Measurements from ENCODE around the gene NLRP1. TPM values are rescaled to one million over a fixed set of nuclear protein-coding genes. Genes with fewer than 3 reads are reported as not detected.

The NLRP1 gene
- total RNA-seq, 2 donors from 2014 or later, result 34.6 to 36.3 TPM

GRCh38 chr17:5558815-5559785, 25.2 kb downstream of the NLRP1 start:
- H3K4me1 Mint-ChIP-seq (ENCODE audit: low read depth in 2 of 2), result peaks cover 11 to 20% of the 10 kb centered on the region in 2 donors
- H3K27ac Mint-ChIP-seq, result no peak overlapping the region
- no peak overlapping the region for H3K4me3 Mint-ChIP-seq
- no peaks in the 10 kb centered on the region for H3K36me3 Mint-ChIP-seq
- H3K27me3 Mint-ChIP-seq, result no peaks in the 10 kb centered on the region
- ATAC-seq, result no peak
- DNase-seq (ENCODE audit: low spot score), result no peak
- H3K9me3 Mint-ChIP-seq, result no peaks in the 10 kb centered on the region

- Mint-ChIP-seq H3K4me3 (no peak overlapping the region), H3K4me1 (ENCODE audit: low read depth in 2 of 2) (peaks cover 7 to 17% of the 10 kb centered on the region in 2 donors), H3K27me3 (no peaks in the 10 kb centered on the region), H3K9me3 (no peaks in the 10 kb centered on the region), H3K27ac (no peak overlapping the region), H3K36me3 (peaks cover 3% of the 10 kb centered on the region)
- DNase-seq (ENCODE audit: low spot score), result no peak
- ATAC-seq, result no peak
Measured at GRCh38 chr17:5557990-5558389, 26.3 kb downstream of the NLRP1 start.

GRCh38 chr17:5557485-5557884, 26.8 kb downstream of the NLRP1 start:
- H3K36me3 Mint-ChIP-seq, result peaks cover 8% of the 10 kb centered on the region
- ATAC-seq, result no peak

GRCh38 chr17:5555254-5555653, 29.1 kb downstream of the NLRP1 start:
- ATAC-seq, result no peak
- DNase-seq (ENCODE audit: low spot score), result no peak
- H3K27me3 Mint-ChIP-seq, result no peaks in the 10 kb centered on the region
- peaks cover 22% of the 10 kb centered on the region for H3K36me3 Mint-ChIP-seq
- H3K27ac Mint-ChIP-seq, result peak overlapping the region in 1 of 2 donors; percentile 41
- peaks cover 3 to 15% of the 10 kb centered on the region in 2 donors for H3K4me1 Mint-ChIP-seq (ENCODE audit: low read depth in 2 of 2)
- no peak overlapping the region for H3K4me3 Mint-ChIP-seq
- no peaks in the 10 kb centered on the region for H3K9me3 Mint-ChIP-seq

More at GRCh38 chr17:5557485-5557884, 26.8 kb downstream of the NLRP1 start:
- Mint-ChIP-seq H3K4me3 (no peak overlapping the region), H3K4me1 (ENCODE audit: low read depth in 2 of 2) (peaks cover 3 to 17% of the 10 kb centered on the region in 2 donors), H3K27me3 (no peaks in the 10 kb centered on the region), H3K9me3 (no peaks in the 10 kb centered on the region), H3K27ac (no peak overlapping the region)
- no peak for DNase-seq (ENCODE audit: low spot score)

- Mint-ChIP-seq H3K27ac (peak overlapping the region; percentile 47 to 48), H3K36me3 (peaks cover 27% of the 10 kb centered on the region), H3K9me3 (peaks cover under 1% of the 10 kb centered on the region), H3K27me3 (no peaks in the 10 kb centered on the region), H3K4me3 (no peak overlapping the region), H3K4me1 (ENCODE audit: low read depth in 2 of 2) (peaks cover 8 to 14% of the 10 kb centered on the region in 2 donors)
- peak in 1 of 2 donors; percentile 27 for ATAC-seq
- DNase-seq (ENCODE audit: low spot score), result no peak
Measured at GRCh38 chr17:5553479-5553878, 30.8 kb downstream of the NLRP1 start.

GRCh38 chr17:5552841-5553240, 31.5 kb downstream of the NLRP1 start:
- no peak for DNase-seq (ENCODE audit: low spot score)
- ATAC-seq, result no peak
- Mint-ChIP-seq H3K4me1 (ENCODE audit: low read depth in 2 of 2) (peaks cover 14 to 19% of the 10 kb centered on the region in 2 donors), H3K36me3 (peaks cover 33% of the 10 kb centered on the region), H3K27ac (peak overlapping the region; percentile 47 to 48), H3K27me3 (no peaks in the 10 kb centered on the region), H3K9me3 (peaks cover 3% of the 10 kb centered on the region), H3K4me3 (no peak overlapping the region)

- Mint-ChIP-seq H3K27me3 (no peaks in the 10 kb centered on the region), H3K4me1 (ENCODE audit: low read depth in 2 of 2) (peaks cover 12 to 13% of the 10 kb centered on the region in 2 donors), H3K36me3 (peaks cover 18% of the 10 kb centered on the region), H3K4me3 (no peak overlapping the region), H3K9me3 (peaks cover 3% of the 10 kb centered on the region), H3K27ac (no peak overlapping the region)
- DNase-seq (ENCODE audit: low spot score), result no peak
- ATAC-seq, result no peak
Measured at GRCh38 chr17:5545051-5545987, 39.0 kb downstream of the NLRP1 start.

- Mint-ChIP-seq H3K4me1 (ENCODE audit: low read depth in 2 of 2) (peaks cover 12 to 13% of the 10 kb centered on the region in 2 donors), H3K36me3 (peaks cover 18% of the 10 kb centered on the region), H3K9me3 (peaks cover 3% of the 10 kb centered on the region), H3K27me3 (no peaks in the 10 kb centered on the region), H3K27ac (no peak overlapping the region), H3K4me3 (no peak overlapping the region)
- ATAC-seq, result no peak
- no peak for DNase-seq (ENCODE audit: low spot score)
Measured at GRCh38 chr17:5544115-5544514, 40.2 kb downstream of the NLRP1 start.

GRCh38 chr17:5541610-5542202, 42.6 kb downstream of the NLRP1 start:
- Mint-ChIP-seq H3K9me3 (no peaks in the 10 kb centered on the region), H3K4me3 (no peak overlapping the region), H3K36me3 (peaks cover 5% of the 10 kb centered on the region), H3K4me1 (ENCODE audit: low read depth in 2 of 2) (peaks cover 0 to 3% of the 10 kb centered on the region in 2 donors), H3K27ac (no peak overlapping the region), H3K27me3 (no peaks in the 10 kb centered on the region)
- DNase-seq (ENCODE audit: low spot score) (no peak), ATAC-seq (no peak)

GRCh38 chr17:5540321-5540720, 44.0 kb downstream of the NLRP1 start:
- no peaks in the 10 kb centered on the region for H3K4me1 Mint-ChIP-seq (ENCODE audit: low read depth in 2 of 2)
- DNase-seq (ENCODE audit: low spot score), result no peak
- no peak overlapping the region for H3K4me3 Mint-ChIP-seq
- peaks cover 5% of the 10 kb centered on the region for H3K36me3 Mint-ChIP-seq
- ATAC-seq, result no peak
- no peaks in the 10 kb centered on the region for H3K9me3 Mint-ChIP-seq
- H3K27ac Mint-ChIP-seq, result no peak overlapping the region
- no peaks in the 10 kb centered on the region for H3K27me3 Mint-ChIP-seq

- Mint-ChIP-seq H3K9me3 (no peaks in the 10 kb centered on the region), H3K27ac (no peak overlapping the region), H3K4me3 (no peak overlapping the region), H3K27me3 (no peaks in the 10 kb centered on the region), H3K36me3 (peaks cover 5% of the 10 kb centered on the region), H3K4me1 (ENCODE audit: low read depth in 2 of 2) (no peaks in the 10 kb centered on the region)
- DNase-seq (ENCODE audit: low spot score) (no peak), ATAC-seq (no peak)
Measured at GRCh38 chr17:5539286-5539685, 45.0 kb downstream of the NLRP1 start.

GRCh38 chr17:5536866-5537650, 47.3 kb downstream of the NLRP1 start:
- no peak for DNase-seq (ENCODE audit: low spot score)
- peak overlapping the region in 1 of 2 donors; percentile 56 for H3K27ac Mint-ChIP-seq
- no peak overlapping the region for H3K4me3 Mint-ChIP-seq
- H3K36me3 Mint-ChIP-seq, result peaks cover 5% of the 10 kb centered on the region
- H3K9me3 Mint-ChIP-seq, result no peaks in the 10 kb centered on the region
- no peaks in the 10 kb centered on the region for H3K27me3 Mint-ChIP-seq
- no peak for ATAC-seq
- H3K4me1 Mint-ChIP-seq (ENCODE audit: low read depth in 2 of 2), result no peaks in the 10 kb centered on the region

GRCh38 chr17:5535436-5535835, 48.9 kb downstream of the NLRP1 start:
- Mint-ChIP-seq H3K4me3 (no peak overlapping the region), H3K27me3 (no peaks in the 10 kb centered on the region), H3K4me1 (ENCODE audit: low read depth in 2 of 2) (no peaks in the 10 kb centered on the region), H3K27ac (peak overlapping the region in 1 of 2 donors; percentile 23), H3K36me3 (peaks cover 10% of the 10 kb centered on the region), H3K9me3 (no peaks in the 10 kb centered on the region)
- ATAC-seq (no peak), DNase-seq (ENCODE audit: low spot score) (no peak)

All from natural killer cell treated with Interleukin-12 subunit alpha and Interleukin-12 subunit beta and Interleukin-15 and Interleukin-18, amount 100 ng/mL, for 72 hours (primary cell).